ENCODE data around the gene MED10. TPM values are rescaled to one million over a fixed set of nuclear protein-coding genes. Genes with fewer than 3 reads are reported as not detected.
A peak's percentile ranks its signal among the peaks of the same experiment; 100 is the strongest.

MED10 gene
- total RNA-seq, 2 donors from 2014 or later, result 22.1 to 28.6 TPM

DNA sequence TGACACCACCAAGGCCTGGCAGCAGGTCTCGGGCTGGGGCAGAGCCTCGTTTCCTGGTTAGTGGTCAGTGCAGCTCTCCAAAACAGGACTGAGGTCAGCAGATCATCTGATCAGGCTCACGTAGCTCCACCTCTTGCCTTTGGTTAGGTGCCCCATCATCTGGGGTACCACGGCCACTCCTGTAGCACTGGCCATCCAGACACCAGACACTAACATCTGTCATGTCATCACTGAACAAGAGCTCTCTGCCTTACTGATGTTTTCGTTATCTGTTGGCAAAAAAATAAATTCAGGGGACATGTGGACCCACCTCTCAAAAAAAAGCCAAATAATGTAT lies 29.9 kb upstream of the MED10 start:
- peaks cover 3% of the 10 kb centered on the region for H3K27me3 ChIP-seq (ENCODE audit: control insufficient read depth, insufficient read depth, low read length, poor library complexity, severe bottlenecking)
- no peaks in the 10 kb centered on the region for H3K4me1 ChIP-seq (ENCODE audit: control insufficient read depth, insufficient read depth, low read length)
- H3K27ac ChIP-seq (ENCODE audit: low read depth, low read length), result no peak overlapping the region
- Mint-ChIP-seq H3K27ac (no peak overlapping the region), H3K4me3 (no peak overlapping the region), H3K36me3 (ENCODE audit: low read depth) (no peaks in the 10 kb centered on the region), H3K9me3 (no peaks in the 10 kb centered on the region), H3K4me1 (peaks cover 5% of the 10 kb centered on the region), H3K27me3 (ENCODE audit: insufficient read depth) (no peaks in the 10 kb centered on the region)
- no peak overlapping the region for H3K9ac ChIP-seq (ENCODE audit: extremely low read depth, low read length, poor library complexity, severe bottlenecking)
- 89 to 91% methylated on average over 5 of the region's 5 CpGs for WGBS, 2 experiments (ENCODE audit: insufficient coverage in 1 of 2, insufficient read length in 1 of 2)
- TF ChIP-seq, protein P1, sequence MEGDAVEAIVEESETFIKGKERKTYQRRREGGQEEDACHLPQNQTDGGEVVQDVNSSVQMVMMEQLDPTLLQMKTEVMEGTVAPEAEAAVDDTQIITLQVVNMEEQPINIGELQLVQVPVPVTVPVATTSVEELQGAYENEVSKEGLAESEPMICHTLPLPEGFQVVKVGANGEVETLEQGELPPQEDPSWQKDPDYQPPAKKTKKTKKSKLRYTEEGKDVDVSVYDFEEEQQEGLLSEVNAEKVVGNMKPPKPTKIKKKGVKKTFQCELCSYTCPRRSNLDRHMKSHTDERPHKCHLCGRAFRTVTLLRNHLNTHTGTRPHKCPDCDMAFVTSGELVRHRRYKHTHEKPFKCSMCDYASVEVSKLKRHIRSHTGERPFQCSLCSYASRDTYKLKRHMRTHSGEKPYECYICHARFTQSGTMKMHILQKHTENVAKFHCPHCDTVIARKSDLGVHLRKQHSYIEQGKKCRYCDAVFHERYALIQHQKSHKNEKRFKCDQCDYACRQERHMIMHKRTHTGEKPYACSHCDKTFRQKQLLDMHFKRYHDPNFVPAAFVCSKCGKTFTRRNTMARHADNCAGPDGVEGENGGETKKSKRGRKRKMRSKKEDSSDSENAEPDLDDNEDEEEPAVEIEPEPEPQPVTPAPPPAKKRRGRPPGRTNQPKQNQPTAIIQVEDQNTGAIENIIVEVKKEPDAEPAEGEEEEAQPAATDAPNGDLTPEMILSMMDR (conservative IDR thresholded peaks at IDR 0.05), result no peak
- no peak overlapping the region for H3K4me3 ChIP-seq (ENCODE audit: low read length)
- no peaks in the 10 kb centered on the region for H3K9me3 ChIP-seq (ENCODE audit: control insufficient read depth, low read length)
- peak; percentile 31 for DNase-seq
- H3K36me3 ChIP-seq (ENCODE audit: control insufficient read depth, insufficient read depth, low read length), result no peaks in the 10 kb centered on the region

DNA sequence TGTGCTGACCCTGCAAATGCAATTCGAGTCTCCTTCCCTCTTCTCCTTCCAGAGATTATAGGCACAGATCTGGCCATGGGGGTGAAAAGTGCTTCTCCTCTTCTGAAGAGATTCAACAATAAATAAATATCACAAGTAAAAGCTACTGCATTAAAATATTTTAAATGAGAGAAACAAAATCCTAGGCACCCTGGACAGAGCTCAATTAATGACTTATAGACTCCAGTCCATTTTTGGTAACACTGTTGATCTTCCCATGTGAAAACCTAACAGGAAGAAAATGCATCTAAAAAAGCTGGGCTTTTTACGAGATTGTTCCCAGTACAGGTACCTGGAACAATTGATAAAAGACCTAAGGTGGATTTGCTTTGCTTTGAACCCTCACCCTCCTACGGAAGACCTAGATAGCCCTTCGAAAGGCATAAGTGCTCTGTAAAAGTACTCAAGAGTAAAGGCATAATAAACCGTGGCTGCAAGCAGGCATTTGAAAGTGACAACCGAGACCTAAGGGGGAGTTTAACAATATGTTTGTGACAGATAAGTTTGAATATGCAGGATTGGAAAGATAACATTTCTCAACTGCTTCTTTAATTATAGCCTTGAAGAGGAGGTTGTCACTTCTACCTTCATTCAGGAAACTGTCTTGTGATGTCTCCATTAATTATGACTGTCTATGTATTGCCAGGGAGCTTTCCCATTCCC lies 29.4 kb upstream of the MED10 start:
- no peaks in the 10 kb centered on the region for H3K27me3 Mint-ChIP-seq (ENCODE audit: insufficient read depth)
- H3K27me3 ChIP-seq (ENCODE audit: control insufficient read depth, insufficient read depth, low read length, poor library complexity, severe bottlenecking), result peaks cover 6% of the 10 kb centered on the region
- no peaks in the 10 kb centered on the region for H3K36me3 ChIP-seq (ENCODE audit: control insufficient read depth, insufficient read depth, low read length)
- no peaks in the 10 kb centered on the region for H3K4me1 ChIP-seq (ENCODE audit: control insufficient read depth, insufficient read depth, low read length)
- no peak overlapping the region for H3K9ac ChIP-seq (ENCODE audit: extremely low read depth, low read length, poor library complexity, severe bottlenecking)
- peak; percentile 5 for DNase-seq
- TF ChIP-seq, protein P1 (conservative IDR thresholded peaks at IDR 0.05), result no peak
- H3K36me3 Mint-ChIP-seq (ENCODE audit: low read depth), result no peaks in the 10 kb centered on the region
- H3K4me1 Mint-ChIP-seq, result peaks cover 5% of the 10 kb centered on the region
- H3K4me3 Mint-ChIP-seq, result no peak overlapping the region
- no peak overlapping the region for H3K27ac ChIP-seq (ENCODE audit: low read depth, low read length)
- H3K27ac Mint-ChIP-seq, result no peak overlapping the region
- WGBS, 2 experiments (ENCODE audit: insufficient coverage in 1 of 2, insufficient read length in 1 of 2), result 86 to 100% methylated on average over 2 to 6 of the region's 6 CpGs
- no peaks in the 10 kb centered on the region for H3K9me3 ChIP-seq (ENCODE audit: control insufficient read depth, low read length)
- no peak overlapping the region for H3K4me3 ChIP-seq (ENCODE audit: low read length)
- no peaks in the 10 kb centered on the region for H3K9me3 Mint-ChIP-seq

DNA sequence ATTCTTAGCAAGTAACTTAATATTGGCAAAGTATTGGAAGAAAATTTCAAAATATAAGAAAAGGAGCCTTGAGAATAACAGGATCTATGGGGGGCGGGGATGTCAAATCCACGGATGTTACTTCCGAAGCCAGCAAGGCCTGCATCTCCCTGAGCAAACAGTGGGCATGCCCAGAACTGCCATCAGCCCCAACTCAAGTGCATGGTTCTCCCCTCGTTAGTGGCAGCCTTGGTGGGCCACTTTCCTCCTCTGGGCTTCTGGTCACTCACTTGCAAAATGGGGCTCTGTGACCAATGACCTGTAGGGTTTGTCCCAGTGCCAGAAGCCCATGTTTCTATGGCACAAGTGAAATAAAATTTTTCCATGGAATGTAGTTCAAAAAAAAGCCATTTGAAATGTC lies 27.2 kb upstream of the MED10 start:
- no peaks in the 10 kb centered on the region for H3K4me1 ChIP-seq (ENCODE audit: control insufficient read depth, insufficient read depth, low read length)
- H3K4me3 Mint-ChIP-seq, result no peak overlapping the region
- H3K36me3 ChIP-seq (ENCODE audit: control insufficient read depth, insufficient read depth, low read length), result no peaks in the 10 kb centered on the region
- no peaks in the 10 kb centered on the region for H3K9me3 Mint-ChIP-seq
- H3K4me3 ChIP-seq (ENCODE audit: low read length), result no peak overlapping the region
- TF ChIP-seq, protein P1 (conservative IDR thresholded peaks at IDR 0.05), result no peak
- DNase-seq, result peak; percentile 20
- peaks cover 8% of the 10 kb centered on the region for H3K4me1 Mint-ChIP-seq
- H3K27ac ChIP-seq (ENCODE audit: low read depth, low read length), result no peak overlapping the region
- no peak overlapping the region for H3K27ac Mint-ChIP-seq
- WGBS, 2 experiments (ENCODE audit: insufficient coverage in 1 of 2, insufficient read length in 1 of 2), result 79 to 91% methylated on average over 3 to 4 of the region's 4 CpGs
- H3K9me3 ChIP-seq (ENCODE audit: control insufficient read depth, low read length), result no peaks in the 10 kb centered on the region
- H3K9ac ChIP-seq (ENCODE audit: extremely low read depth, low read length, poor library complexity, severe bottlenecking), result no peak overlapping the region
- H3K27me3 Mint-ChIP-seq (ENCODE audit: insufficient read depth), result no peaks in the 10 kb centered on the region
- H3K36me3 Mint-ChIP-seq (ENCODE audit: low read depth), result no peaks in the 10 kb centered on the region
- H3K27me3 ChIP-seq (ENCODE audit: control insufficient read depth, insufficient read depth, low read length, poor library complexity, severe bottlenecking), result peaks cover 8% of the 10 kb centered on the region
